Subcutaneous adipose tissue (tissue), 4 donors: ENCODE data around the gene TBC1D17. TPM values are rescaled to one million over a fixed set of nuclear protein-coding genes. Genes with fewer than 3 reads are reported as not detected.

ENCODE experiments used
- CTCF ChIP-seq: fragments of 450-650 bp; IDR thresholded peaks from one replicate; pipeline ENCODE4 v1.5.1; 2016; ENCODE audit warnings: low read depth, mild to moderate bottlenecking, control low read depth, antibody characterized with exemption, moderate library complexity
- total RNA-seq, 4 donors: library from RNA; depleted of rRNA; stranded (reverse); fragments of >200 nt; gene quantifications; one replicate each; pipeline ENCODE4 v1.1.0, GENCODE V29; 2016

The TBC1D17 gene
- total RNA-seq, 4 donors from 2014 or later: 19.2 to 60.8 (median 29.1) TPM

GRCh38 chr19:49929611-49930482, 52.3 kb downstream of the TBC1D17 start:
- TF ChIP-seq CTCF: no peak

- TF ChIP-seq CTCF: no peak
Observed at GRCh38 chr19:49930483-49931011, 53.0 kb downstream of the TBC1D17 start.

GRCh38 chr19:49931293-49932040, 54.0 kb downstream of the TBC1D17 start:
- no peak for TF ChIP-seq CTCF

- TF ChIP-seq CTCF: no peak
Observed at GRCh38 chr19:49932041-49932451, 54.5 kb downstream of the TBC1D17 start.

- TF ChIP-seq CTCF: no peak
Observed at GRCh38 chr19:49932731-49933131, 55.2 kb downstream of the TBC1D17 start.

GRCh38 chr19:49933643-49934042, 56.1 kb downstream of the TBC1D17 start:
- TF ChIP-seq CTCF: no peak

- TF ChIP-seq CTCF: no peak
Observed at GRCh38 chr19:49936549-49936948, 59.0 kb downstream of the TBC1D17 start.
